ENCODE data around the gene IL37. TPM values are rescaled to one million over a fixed set of nuclear protein-coding genes. Genes with fewer than 3 reads are reported as not detected.

IL37 gene
- not detected in 5 replicates for total RNA-seq (2022; extraction: Qiagen RNA extraction)

GRCh38 chr2:112910865-112911264, at the start of gene IL37:
Gene IL37 (plus strand): TSS chr2:112911165. CDS start chr2:112913013, 1,848 bp downstream.

Other genes starting within 250 kb of the IL37 start
- 0.06 to 0.94 TPM in 2 of 5 replicates, not detected in the others for gene NT5DC4, start 190.1 kb upstream of the IL37 start, total RNA-seq (2022; extraction: Qiagen RNA extraction)
- gene CKAP2L, start 146.6 kb upstream of the IL37 start, total RNA-seq (2022; extraction: Qiagen RNA extraction), result 11.8 to 19.1 TPM (median 13.9 TPM) in 5 replicates
- gene IL1A, start 126.7 kb upstream of the IL37 start, total RNA-seq (2022; extraction: Qiagen RNA extraction), result 0.14 to 0.31 TPM (median 0.24 TPM) in 5 replicates
- gene IL1B, start 74.4 kb upstream of the IL37 start, total RNA-seq (2022; extraction: Qiagen RNA extraction), result 0.07 to 0.21 TPM (median 0.14 TPM) in 5 replicates
- not detected in 5 replicates for gene IL36G, start 66.8 kb downstream of the IL37 start, total RNA-seq (2022; extraction: Qiagen RNA extraction)
- gene IL36A, start 94.3 kb downstream of the IL37 start, total RNA-seq (2022; extraction: Qiagen RNA extraction), result not detected in 5 replicates
- 0.11 to 0.14 TPM in 2 of 5 replicates, not detected in the others for gene IL36B, start 141.7 kb downstream of the IL37 start, total RNA-seq (2022; extraction: Qiagen RNA extraction)
- gene IL36RN, start 148.0 kb downstream of the IL37 start, total RNA-seq (2022; extraction: Qiagen RNA extraction), result 0.02 to 0.11 TPM (median 0.02 TPM) in 3 of 5 replicates, not detected in the others
- 0.09 to 0.24 TPM in 2 of 5 replicates, not detected in the others for gene IL1F10, start 156.8 kb downstream of the IL37 start, total RNA-seq (2022; extraction: Qiagen RNA extraction)
- gene IL1RN, start 216.4 kb downstream of the IL37 start, total RNA-seq (2022; extraction: Qiagen RNA extraction), result 0.16 to 0.37 TPM (median 0.33 TPM) in 5 replicates